IPS-15b (cell line): ENCODE measurements around the gene ACAP3.

Experiments used
- H3K27me3 ChIP-seq: one replicate; pipeline ENCODE4 v1.6.1; 2013; ENCODE audit warnings: low read length; ENCODE audit not compliant: control insufficient read depth, insufficient read depth
- H3K36me3 ChIP-seq: one replicate; pipeline ENCODE4 v1.6.1; 2013; ENCODE audit warnings: low read length; ENCODE audit not compliant: control insufficient read depth, insufficient read depth
- H3K4me1 ChIP-seq: one replicate; pipeline ENCODE4 v1.6.1; 2013; ENCODE audit warnings: mild to moderate bottlenecking, low read length; ENCODE audit not compliant: control insufficient read depth, insufficient read depth
- H3K4me3 ChIP-seq: one replicate; pipeline ENCODE4 v1.5.1; 2013; ENCODE audit warnings: low read depth, low read length
- H3K9ac ChIP-seq: one replicate; pipeline ENCODE4 v1.6.1; 2013; ENCODE audit warnings: low read depth, mild to moderate bottlenecking, low read length
- H3K9me3 ChIP-seq: one replicate; pipeline ENCODE4 v1.6.1; 2013; ENCODE audit warnings: mild to moderate bottlenecking, low read length; ENCODE audit not compliant: control insufficient read depth, insufficient read depth

Gene ACAP3

DNA sequence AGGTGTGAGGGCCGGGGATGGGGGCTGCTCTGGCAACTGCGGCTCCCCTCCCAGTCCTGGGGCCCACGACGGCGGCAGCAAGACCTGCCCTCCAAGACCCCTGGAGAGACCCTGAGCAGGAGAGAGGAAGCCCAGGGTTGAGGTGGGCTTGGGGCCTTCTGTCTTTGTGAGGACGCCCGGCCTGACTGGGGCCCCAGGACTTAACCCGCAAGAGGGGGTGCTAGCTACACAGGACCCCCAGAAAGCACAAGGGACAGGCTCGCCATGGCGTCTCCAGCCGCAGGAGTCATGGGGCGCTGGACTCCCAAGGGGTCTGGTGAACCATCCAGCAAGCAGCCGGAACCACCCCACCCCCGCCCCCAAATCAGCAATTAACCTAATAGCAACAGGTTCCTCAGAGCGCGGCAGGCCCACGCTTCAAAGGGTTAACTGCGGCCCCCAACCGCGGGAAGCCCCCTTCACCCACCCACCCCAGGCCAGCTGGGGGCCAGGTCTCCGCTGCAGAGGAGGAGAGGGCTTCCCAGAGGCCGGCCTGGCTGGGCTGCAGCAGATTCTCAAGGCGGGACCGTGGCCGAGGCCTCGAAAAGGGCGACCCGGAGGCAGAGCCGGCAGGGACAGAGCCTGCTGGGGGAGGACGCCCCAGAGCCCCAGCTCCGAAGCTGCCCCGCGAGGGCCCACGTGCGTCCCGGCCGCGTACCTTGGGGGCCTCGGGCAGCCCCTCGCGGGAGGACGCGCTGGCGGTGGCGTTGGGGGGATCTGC lies 61.7 kb downstream of the ACAP3 start:
- H3K9me3 ChIP-seq, result no peaks in the 10 kb centered on the region
- H3K4me3 ChIP-seq, result no peak overlapping the region
- peaks cover 4% of the 10 kb centered on the region for H3K36me3 ChIP-seq
- no peak overlapping the region for H3K9ac ChIP-seq
- no peaks in the 10 kb centered on the region for H3K4me1 ChIP-seq
- no peaks in the 10 kb centered on the region for H3K27me3 ChIP-seq

DNA sequence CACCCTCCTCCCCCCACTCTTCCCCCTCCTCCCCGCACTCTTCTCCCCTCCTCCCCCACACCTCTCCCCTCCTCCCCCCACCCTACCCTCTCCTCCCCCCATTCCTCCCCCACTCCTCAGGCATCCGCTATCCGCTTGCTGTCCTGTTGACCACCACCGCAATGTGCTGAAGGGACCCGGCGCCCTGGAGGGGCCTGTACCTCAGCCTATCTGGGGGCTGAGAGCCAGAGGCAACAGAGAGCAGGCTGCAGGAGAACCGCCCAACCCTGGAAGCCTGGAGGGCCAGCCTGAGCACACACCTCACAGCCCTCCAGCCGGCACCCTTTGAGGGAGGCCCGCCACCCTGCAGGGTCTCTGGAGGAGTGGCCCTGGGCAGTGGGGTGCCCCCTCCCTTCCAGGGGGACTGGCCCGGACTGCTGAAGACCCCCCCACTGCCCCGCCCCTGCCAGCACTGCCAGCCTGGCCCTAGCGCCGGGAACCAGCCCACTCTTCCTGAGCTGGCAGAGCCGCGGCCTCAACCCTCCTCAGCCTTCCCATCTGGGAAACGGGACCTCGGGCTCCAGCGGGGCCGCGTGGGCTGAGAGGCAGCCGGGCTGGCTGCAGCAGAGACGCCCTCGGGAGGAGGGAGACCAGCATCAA lies 62.4 kb downstream of the ACAP3 start:
- Histone ChIP-seq H3K9me3 (no peaks in the 10 kb centered on the region), H3K36me3 (peaks cover 4% of the 10 kb centered on the region), H3K4me1 (no peaks in the 10 kb centered on the region), H3K9ac (no peak overlapping the region), H3K27me3 (no peaks in the 10 kb centered on the region), H3K4me3 (no peak overlapping the region)

DNA sequence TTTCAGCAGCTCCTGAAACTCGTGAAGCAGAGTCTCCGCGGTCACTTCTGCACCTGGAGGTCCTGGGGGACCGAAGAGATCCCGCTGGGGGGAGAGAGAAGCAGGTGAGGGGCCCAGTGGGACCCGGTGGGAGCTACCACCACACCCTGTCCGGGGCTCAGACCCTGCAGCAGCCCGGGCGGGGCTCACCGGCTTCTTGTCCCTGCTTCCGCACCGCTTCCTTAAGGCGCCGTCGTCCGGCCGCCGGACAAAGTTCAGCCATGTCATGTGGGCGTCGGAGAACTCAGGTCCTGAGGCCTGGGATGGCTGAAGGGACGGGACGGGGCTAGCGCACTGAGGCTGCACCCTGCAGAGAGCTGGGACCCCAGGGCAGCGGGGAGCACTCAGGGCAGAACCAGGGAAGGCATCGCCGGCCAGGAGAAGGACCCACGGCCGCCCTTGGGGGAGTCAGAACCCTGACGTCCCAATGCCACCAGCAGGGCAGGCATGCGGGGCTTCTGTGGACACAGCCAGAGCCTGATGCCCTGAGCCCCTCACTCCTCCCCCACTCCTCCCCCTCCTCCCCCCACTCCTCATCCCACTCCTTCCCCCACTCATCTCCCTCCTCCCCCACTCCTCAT lies 63.4 kb downstream of the ACAP3 start:
- no peaks in the 10 kb centered on the region for H3K27me3 ChIP-seq
- no peak overlapping the region for H3K9ac ChIP-seq
- H3K9me3 ChIP-seq, result no peaks in the 10 kb centered on the region
- H3K4me1 ChIP-seq, result no peaks in the 10 kb centered on the region
- peaks cover 6% of the 10 kb centered on the region for H3K36me3 ChIP-seq
- no peak overlapping the region for H3K4me3 ChIP-seq

DNA sequence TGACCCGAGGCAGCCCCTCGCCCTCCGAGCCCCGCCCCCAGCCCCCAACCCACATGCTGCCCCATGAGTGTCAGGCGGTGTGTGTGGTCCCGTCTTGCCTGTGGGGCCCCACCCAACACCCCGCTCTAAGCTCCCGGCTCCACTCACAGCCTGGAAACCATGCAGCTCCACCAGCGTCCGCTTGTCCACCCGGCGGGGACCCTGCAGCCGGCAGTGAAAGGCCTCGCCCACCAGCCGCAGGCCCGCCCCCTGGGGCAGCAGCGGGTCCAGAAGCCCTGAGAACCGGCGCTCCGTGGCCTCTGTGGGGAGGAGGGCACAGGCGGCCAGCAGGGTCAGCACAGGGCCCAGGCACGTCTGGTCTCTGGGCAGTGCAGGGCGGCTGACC lies 63.9 kb downstream of the ACAP3 start:
- Histone ChIP-seq H3K9me3 (no peaks in the 10 kb centered on the region), H3K27me3 (no peaks in the 10 kb centered on the region), H3K4me1 (no peaks in the 10 kb centered on the region)

DNA sequence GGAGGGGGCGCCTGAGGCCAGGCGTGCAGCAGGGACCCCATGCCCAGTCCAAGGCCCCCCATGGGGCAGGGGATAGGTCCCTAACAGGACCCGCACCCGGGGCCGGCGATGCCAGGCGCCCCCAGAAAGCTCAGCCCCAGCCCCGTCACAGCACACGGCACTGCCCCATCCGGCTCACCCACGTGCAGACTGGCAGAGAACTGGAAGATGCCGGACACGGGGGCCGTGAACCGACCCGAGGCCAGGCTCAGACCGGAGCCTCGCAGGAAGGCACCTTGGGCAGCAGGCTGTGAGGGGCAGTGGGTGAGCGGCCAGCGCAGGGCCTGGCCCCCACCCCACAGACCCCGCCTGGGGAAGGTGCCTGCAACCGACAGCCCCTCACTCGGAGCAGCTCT lies 64.5 kb downstream of the ACAP3 start:
- Histone ChIP-seq H3K27me3 (no peaks in the 10 kb centered on the region), H3K4me1 (no peaks in the 10 kb centered on the region), H3K9me3 (no peaks in the 10 kb centered on the region), H3K4me3 (no peak overlapping the region), H3K36me3 (peaks cover 6% of the 10 kb centered on the region), H3K9ac (no peak overlapping the region)

More for the DNA sequence above, 63.9 kb downstream of the ACAP3 start:
- Histone ChIP-seq H3K4me3 (no peak overlapping the region), H3K9ac (no peak overlapping the region), H3K36me3 (peaks cover 6% of the 10 kb centered on the region)

DNA sequence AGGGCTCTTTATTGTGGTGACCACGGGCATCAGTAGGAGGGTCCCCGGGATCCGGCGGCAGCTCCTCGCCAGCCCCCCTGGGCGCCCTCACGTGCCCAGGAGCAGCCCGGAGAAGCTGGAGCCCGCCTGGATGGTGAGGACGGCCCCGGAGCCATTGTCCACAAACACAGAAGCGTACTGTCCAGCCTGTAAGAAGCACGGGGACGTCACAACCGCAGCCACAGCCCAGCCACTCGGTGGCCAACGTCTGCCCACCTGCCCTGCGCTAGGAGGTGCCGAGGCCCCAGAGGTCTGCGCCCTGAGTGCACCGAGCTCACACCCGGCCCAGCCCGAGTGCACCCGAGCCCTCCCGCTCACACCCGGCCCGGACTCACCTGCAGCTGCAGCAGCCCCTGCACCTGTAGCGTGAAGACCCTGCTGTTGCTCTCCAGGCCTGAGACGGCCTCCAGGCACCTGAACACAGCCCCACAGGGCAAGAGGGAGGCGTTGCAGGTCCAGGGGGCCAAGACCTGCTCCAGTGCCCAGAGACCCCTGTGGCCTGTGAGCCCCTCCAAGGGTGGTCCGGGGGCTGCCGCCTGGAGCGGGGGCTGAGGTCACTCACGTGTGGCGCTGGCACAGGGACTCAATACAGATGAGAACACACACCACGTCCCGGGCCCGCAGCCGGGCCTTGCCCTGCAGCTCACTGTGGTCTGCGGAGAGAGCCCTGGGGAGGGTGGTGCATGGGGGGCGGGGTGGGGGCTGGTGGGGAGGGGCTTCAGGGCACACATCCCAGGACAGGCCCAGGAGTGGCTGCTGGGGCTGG lies 65.1 kb downstream of the ACAP3 start:
- Histone ChIP-seq H3K9me3 (no peaks in the 10 kb centered on the region), H3K27me3 (no peaks in the 10 kb centered on the region)

More for the DNA sequence above, 65.1 kb downstream of the ACAP3 start:
- H3K36me3 ChIP-seq, result peaks cover 6% of the 10 kb centered on the region
- no peak overlapping the region for H3K9ac ChIP-seq
- H3K4me3 ChIP-seq, result no peak overlapping the region
- H3K4me1 ChIP-seq, result no peaks in the 10 kb centered on the region
